NOMO-1 treated with dmso at 0.1 percent for 144 hours (cell line): ENCODE results near the gene KLHL21.

Experiments
- DNase-seq: peaks from one replicate; lab custom pipeline; 2025; ENCODE audit not compliant: unreplicated experiment; lab: John Stamatoyannopoulos, UW

The KLHL21 gene

GRCh38 chr1:6624710-6625583 lies 22.3 kb upstream of the KLHL21 start, which contains the start of gene THAP3:
TSS of gene THAP3 (plus strand) at chr1:6624868. CDS start at chr1:6625219, 351 bp downstream.
- peak; percentile 45 for DNase-seq

DNA sequence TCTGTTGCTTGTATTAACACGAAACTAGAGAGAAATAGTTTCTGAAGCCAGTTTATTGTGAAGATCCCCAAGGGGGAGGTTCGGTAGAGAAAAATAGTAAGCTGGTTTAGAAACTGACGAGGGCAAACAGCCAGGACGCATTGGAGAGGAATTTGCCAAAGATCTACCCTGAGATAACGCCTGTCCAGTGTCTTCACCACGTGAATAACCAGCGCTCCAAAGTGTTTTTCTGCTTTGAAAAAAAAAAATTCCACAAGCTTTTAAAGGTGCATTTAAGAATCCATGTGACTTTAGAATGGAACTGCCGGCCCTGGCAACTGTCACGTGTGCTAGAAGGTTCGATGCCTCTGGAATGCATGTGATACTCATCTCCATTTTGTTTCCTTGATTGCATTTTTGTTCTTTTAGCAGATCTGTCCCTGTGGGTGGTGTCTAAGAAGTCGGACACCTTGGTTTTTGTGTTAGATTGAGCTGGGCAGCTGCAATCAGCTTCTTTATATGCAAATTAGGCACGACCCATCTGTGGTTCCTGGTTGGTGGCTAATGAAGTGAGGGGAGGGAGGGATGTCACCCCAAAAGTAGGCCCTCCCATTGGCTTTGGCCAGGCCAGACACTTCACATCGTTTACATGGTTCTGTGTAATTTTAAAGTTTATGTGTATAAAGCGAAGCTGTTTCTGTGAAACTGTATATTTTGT lies 20.7 kb upstream of the KLHL21 start:
- no peak for DNase-seq

DNA sequence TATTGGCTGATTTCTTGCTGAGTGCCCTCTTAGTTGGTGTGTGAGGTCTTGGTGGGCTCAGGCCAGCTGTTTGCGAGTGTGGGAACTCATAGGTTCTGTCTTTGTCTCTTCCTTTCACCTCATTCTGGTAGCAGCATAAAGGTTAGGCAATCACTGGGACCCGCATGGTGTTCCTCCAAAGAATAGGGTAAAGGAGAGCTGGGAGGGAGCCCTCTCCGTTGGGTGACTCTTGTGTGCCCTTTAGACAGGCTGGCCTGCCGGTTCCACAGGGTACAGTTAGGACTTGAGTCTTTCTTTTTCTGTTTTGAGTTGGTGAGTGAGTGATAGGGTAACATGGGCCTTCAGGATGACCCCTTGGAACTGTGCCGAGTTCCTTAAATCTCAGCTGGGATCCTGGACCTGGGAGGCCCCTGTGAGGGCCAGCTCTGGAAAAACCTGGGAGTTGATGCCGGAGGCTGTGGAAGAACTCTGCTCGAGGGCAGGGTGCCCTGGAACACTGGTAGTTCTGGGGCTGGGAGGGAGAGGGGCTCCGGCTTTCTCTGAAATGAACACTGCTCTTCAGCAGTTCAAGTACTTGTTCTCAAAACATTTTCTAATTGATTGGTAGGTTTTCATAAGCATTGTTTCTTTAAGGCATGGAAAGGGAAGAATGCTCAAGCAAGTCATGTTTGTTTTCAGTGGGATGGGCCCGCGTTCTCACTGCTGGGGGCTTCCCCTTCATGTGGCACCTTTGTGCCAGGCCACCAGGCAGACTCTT lies 19.9 kb upstream of the KLHL21 start:
- no peak for DNase-seq

DNA sequence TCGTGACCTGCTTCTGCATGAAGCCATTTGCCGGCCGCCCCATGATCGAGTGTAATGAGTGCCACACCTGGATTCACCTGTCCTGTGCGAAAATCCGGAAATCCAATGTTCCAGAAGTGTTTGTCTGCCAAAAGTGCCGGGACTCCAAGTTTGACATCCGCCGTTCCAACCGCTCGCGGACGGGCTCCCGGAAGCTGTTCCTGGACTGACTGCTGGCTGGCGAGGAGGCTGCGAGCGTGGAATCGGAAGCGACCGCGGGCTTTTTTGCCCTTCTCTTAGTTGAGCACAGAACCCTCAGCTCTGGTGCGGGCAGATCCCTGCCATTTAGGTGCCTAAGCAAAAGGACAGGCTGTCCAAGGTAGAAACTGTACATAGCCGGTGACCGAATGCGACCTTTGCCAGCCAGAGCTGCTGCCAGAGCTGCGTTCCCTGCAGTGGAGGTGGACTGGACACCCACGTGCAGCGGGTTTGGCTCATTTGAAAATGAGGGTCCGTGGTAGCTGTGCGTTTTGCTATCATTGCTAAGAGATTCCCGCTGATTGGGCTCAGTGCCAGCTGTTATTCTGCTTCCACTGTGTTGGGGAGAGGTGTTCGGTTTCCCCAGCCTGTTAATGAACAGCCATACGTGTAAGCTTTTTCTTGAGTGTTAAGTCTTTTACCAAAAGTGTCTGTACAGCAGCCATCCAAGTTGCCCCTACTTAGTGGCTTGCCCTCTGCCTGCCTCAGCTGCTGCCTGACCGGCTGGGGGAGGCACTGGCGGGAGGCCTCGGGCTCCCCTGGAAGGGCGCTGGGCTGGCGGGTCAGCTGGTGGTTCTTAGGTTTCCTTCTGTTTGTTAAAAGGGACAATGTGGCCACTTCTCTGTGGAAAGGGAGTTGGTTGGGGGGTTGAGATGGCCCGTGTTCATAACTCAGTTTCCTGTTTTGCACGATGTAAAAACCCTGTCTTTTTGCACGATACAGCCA lies 19.0 kb upstream of the KLHL21 start:
- no peak for DNase-seq

DNA sequence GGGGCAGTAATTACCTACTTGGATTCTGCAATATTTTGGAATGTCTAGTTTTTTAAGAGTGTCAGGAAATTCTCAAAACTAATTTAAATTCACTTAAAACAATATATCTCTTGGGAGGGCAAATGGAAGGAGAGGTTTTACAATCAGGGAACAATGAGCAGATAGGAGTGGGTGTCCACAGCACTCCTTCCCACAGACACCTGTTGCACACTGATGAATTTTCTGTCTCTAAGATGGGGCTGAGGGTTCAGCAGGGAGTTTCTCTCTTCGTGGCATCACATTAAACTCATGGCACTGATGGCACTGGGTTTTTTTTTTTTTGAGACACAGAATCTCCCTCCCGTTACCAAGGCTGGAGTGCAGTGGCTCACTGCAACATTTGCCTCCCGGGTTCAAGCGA lies 16.4 kb upstream of the KLHL21 start:
- no peak for DNase-seq

- DNase-seq = no peak
Observed at GRCh38 chr1:6614929-6615785, 12.5 kb upstream of the KLHL21 start.

DNA sequence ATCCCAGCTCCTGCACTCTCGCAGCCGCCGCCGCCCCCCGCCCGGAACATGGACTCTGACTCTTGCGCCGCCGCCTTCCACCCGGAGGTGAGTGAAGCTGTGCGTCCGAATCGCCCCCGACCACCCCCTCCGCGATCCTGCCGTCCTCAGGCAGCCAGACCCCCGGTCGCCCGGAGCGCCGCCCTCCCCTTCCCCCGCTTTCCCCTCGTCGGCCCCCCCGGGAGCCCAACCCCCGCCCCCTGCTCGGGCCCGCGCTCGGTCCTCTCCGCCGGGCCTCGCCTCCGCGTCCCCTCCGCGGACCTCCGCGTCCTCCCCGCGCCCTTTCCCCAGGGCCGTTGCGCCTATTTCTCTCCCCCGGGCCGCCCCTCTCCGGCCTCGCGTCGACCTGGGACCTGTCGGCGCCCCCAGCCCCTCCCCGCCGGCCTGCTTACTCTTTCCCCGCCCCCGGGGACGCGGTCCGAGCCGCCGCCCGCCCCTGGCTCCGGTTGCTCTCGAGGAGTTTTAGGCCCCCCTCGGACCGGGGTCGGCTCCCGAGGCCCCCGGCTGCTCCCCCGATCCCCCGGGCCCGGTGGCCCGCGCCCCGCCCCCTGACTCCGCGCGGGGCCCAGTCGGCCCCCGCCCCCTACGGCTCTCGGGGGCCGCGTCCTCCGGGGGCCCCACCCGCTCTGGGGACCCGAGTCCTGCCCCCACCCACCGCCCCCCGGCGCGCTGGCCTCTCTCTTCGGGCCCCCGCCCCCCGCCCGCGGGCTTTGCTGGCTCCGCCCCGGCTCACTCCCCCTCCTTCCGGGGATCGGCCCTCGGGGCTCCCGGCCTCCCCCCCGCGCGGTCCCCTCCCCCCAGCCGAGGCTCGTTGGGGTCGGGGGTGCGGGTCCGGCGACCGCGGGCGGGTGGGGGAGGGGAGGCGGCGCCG lies 11.6 kb upstream of the KLHL21 start:
- no peak for DNase-seq

GRCh38 chr1:6613361-6614018 lies 10.8 kb upstream of the KLHL21 start, which contains the start of gene PHF13:
TSS of gene PHF13 (plus strand) at chr1:6613731. CDS start at chr1:6614067, 336 bp downstream.
- DNase-seq = peak; percentile 98

DNA sequence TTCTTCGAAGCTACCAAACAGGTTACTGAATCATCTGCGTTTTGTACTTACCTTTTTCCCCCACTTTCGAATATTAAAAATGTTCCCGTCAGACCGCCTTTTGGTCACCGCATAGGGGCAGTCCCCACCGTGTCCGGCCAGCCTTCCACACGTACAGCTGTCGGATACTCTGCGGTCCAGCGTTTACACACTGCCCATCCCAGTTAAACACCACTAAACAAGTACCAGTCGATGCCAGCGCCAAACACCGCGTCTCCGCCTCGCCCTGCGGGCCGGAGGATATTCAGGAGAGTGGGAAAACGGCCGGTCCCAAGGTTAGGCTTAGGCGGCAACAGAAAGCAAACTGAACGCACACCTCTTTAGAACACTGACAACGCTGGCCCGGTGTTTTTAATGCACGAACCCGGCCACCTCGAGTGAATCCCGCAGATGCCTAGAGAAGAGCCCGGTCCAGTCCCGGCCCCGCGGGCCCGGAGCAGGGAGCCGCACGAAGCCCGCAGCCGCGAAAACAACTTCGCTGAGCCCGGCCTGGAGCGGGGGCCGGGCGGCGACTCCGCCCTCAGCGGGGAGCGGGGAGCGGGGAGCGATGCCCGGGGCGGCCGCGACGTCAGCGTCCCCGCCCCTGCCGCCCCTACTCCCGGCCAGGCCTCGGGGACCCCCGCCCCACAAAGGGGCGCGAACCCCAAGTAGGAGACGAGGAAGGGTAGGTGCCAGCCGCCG lies 10.1 kb upstream of the KLHL21 start:
- DNase-seq = no peak

GRCh38 chr1:6603915-6604558 lies 1.4 kb upstream of the KLHL21 start:
- DNase-seq = no peak

DNA sequence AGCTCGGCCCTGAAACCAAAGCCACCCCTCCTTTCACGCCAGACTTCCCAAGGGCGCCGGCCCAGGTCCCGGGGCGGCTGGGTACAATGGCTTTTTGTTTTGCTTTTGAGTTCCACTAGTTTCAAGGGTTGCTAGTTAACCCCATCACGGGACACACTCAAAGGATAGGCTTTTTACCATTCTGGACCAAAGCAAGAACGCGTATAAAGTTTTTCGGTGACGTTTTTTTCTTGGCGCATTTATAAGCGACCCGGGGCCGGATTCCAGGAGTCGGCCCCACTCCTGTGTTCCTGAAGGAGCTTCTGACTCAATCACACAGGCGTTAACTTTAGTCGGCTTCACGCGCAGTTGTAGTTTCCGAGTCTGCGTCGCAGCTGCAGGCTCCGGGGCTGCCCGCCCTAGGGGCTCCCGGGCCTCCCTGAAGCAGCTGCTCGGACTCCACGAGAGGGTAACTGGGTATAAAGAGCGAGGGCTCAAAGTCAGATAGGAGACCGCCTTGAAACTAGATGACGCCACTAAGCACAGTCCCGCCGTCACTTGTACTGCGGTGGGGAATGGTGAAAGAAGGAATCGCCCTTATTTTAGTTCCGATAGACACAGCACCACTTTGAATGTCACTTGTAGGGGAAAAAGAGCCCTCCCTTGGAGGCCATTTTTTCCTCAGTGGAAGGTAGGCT lies 707 bp upstream of the KLHL21 start:
- DNase-seq = no peak

DNA sequence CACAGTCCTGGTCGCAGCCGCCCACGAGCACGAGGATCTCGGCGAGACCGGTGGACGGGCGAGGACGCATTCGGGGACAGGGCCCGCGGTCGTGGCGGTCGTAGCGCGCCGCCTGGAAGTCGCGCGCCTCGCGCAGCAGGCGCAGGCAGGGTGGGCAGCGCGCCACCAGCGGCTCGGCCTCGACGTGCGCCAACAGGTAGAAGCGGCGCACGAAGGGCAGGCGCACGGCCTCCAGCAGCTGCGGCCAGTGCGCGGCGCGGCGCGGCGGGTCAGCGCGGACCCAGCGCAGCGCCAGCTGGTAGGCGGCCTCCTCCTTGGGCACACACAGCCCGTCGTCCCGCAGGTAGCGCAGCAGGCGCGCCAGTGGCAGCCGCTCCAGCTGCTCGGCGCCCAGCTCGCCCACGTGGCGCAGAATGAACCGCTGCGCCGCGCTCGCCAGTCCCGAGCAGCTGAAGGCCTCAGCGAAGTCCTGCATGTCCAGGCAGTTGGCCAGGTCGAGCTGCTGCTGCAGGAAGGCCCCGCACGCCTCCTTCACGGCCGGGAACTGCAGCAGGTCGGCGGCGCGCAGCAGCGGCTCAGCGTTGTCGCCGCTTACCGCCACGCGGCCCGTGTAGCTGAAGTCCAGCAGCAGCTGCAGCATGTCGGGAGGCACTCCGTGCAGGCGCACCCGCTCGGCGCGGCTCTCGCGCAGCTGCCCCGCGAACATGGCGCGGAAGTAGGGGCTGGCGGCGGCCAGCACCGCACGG lies 573 bp downstream of the KLHL21 start:
- no peak for DNase-seq

GRCh38 chr1:6601049-6601922 lies 1.4 kb downstream of the KLHL21 start:
- peak; percentile 59 for DNase-seq

GRCh38 chr1:6600410-6601048 lies 2.1 kb downstream of the KLHL21 start:
- no peak for DNase-seq
